Right ventricle myocardium inferior (tissue), 1 donor: ENCODE measurements around the gene DDR1. TPM values are rescaled to one million over a fixed set of nuclear protein-coding genes. Genes with fewer than 3 reads are reported as not detected.
"Not testable (repeated sequence)": the region's sequence is repeated elsewhere in the genome, so short reads cannot be mapped to it uniquely, and the experiment has no call there.

Experiments used
- ATAC-seq: fragments of 200-7000 bp; cut with Tn5 transposase; one replicate; pipeline ENCODE4 v1.9.1; 2020; ENCODE audit warnings: mild to moderate bottlenecking, moderate library complexity
- DNase-seq: peaks from one replicate; pipeline ENCODE4 v3.0.0; 2021; ENCODE audit errors: missing footprints
- intact Hi-C: fragments of 100-400 bp; cut with DNase I; formaldehyde crosslinking; loops from one replicate; pipeline ENCODE4 v1.11.0; 2022
- total RNA-seq: library from RNA; stranded (reverse); fragmentation: NEBNext Ultra II Directional; extraction: Animal tissue kit (Norgen Biotek cat#: 25700); gene quantifications from one replicate; pipeline ENCODE4 v1.2.1, GENCODE V29; 2021
- donor health status: DM: no; HTN: yes; CAD: no; lungs with severe emphysema.

The DDR1 gene
- total RNA-seq, 1 donor from 2014 or later = 32.5 TPM

GRCh38 chr6:30907758-30908591 lies 23.7 kb downstream of the DDR1 start, which contains the start of gene GTF2H4:
TSS of gene GTF2H4 (plus strand) at chr6:30908207.
- intact Hi-C loops = no loop called here
- DNase-seq = peak; percentile 97
- peak; percentile 99 for ATAC-seq

DNA sequence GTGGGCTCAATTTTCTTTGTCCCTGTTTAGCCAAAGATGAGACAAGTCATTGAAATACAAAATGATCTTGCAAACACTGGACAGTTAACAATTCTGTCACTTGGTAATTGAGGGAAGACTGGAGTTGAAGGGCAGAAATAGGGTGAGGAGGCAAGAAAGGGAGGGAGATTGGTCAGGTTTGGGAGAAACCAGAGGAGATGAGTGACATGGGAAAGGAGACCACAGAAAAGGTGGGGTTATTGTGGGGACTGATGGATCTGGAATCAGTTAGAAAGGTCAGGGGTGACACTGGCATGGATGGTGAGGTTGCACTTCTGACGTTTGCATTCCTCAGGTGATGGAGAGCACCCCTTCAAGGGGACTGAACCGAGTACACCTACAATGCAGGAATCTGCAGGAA lies 24.4 kb downstream of the DDR1 start:
- intact Hi-C loops = no loop called here
- ATAC-seq (no peak), DNase-seq (no peak)

- ATAC-seq, intact Hi-C loops: not testable (repeated sequence)
- DNase-seq = peak; percentile 59
Observed at GRCh38 chr6:30910473-30910872, 26.2 kb downstream of the DDR1 start.

DNA sequence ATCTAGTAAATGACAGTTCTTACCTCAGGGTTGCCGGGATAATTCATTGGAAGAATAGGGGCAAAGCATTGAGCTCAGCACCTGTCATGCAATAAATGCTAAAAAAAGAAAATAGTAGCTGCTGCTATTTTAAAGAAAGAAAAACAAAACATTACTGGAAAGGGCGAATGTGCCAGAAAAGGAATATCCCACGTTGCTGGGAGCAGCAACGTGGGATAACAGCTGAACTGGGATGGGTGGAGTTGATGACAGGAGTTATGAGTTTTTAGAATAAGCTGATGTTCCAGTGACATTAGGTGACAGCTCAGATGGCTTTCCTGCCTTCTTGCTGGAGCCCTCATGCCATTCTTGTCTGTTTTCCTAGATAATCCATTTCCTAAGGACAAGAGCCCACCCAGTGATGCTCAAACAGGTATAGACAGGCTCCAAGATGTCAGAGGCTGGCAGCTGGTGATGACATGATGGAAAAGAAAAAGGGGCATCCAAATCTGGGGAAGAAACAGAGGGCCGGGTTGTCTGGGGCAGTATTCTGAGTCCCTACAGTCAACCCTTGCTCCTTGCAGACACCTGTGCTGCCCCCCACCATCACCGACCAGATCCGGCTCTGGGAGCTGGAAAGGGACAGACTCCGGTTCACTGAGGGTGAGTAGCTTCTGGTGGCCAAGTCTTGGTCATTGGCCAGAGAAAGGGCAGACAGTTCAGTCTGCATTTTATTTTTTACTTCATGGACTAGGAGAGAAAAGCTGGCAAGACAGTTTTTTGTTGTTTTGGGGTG lies 28.6 kb downstream of the DDR1 start:
- DNase-seq = no peak
- no peak for ATAC-seq
- intact Hi-C loops = no loop called here

DNA sequence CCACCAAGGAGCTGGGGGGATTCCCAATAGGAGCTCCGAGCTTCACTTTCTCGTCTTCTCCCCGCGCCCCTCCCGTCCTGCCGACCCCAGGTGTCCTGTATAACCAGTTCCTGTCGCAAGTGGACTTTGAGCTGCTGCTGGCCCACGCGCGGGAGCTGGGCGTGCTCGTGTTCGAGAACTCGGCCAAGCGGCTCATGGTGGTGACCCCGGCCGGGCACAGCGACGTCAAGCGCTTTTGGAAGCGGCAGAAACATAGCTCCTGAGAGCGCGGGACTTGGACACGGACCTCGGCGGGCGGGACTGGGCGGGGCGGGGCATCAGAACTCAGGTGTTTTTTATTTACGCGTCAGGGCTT lies 29.4 kb downstream of the DDR1 start:
- ATAC-seq (peak; percentile 37), DNase-seq (no peak)
- intact Hi-C loops = loop anchor here (1.0 to 2.0 kb wide), 2 partner anchors 129 to 155 kb away; no protein-coding TSS in a partner anchor

- intact Hi-C loops = loop anchor here (1.0 to 2.0 kb wide), 2 partner anchors 129 to 154 kb away; no protein-coding TSS in a partner anchor
- ATAC-seq (peak; percentile 98), DNase-seq (peak; percentile 94)
Observed at GRCh38 chr6:30914076-30914853, 29.9 kb downstream of the DDR1 start, which contains the start of gene VARS2. TSS of gene VARS2 (plus strand) at chr6:30914238. CDS start at chr6:30914837, 599 bp downstream.

- intact Hi-C loops = loop anchor here (1.0 to 2.0 kb wide), 2 partner anchors 128 to 153 kb away; no protein-coding TSS in a partner anchor
- ATAC-seq (peak; percentile 3), DNase-seq (no peak)
Observed at GRCh38 chr6:30914854-30915590, 30.7 kb downstream of the DDR1 start.

DNA sequence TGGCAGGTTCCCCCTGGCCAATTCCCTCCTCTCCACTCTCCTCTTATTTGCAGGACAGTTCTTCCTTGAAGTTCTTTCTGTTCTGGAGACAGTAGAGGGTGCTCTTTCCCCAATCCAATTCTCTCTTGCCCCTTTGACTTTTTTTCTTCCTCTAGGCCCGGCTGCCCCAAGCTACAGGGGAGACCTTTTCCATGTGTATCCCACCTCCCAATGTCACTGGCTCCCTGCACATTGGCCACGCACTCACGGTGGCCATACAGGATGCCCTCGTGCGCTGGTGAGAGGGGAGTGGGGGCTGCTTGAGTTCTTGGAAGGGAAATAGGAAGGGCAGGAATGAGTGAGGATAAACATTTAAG lies 31.2 kb downstream of the DDR1 start:
- intact Hi-C loops = loop anchor here (2.0 kb wide), 1 partner anchor 127 kb away; no protein-coding TSS in a partner anchor
- ATAC-seq = peak; percentile 43
- no peak for DNase-seq

GRCh38 chr6:30917041-30917440 lies 32.7 kb downstream of the DDR1 start:
- ATAC-seq (no peak), DNase-seq (no peak)
- intact Hi-C loops = no loop called here

DNA sequence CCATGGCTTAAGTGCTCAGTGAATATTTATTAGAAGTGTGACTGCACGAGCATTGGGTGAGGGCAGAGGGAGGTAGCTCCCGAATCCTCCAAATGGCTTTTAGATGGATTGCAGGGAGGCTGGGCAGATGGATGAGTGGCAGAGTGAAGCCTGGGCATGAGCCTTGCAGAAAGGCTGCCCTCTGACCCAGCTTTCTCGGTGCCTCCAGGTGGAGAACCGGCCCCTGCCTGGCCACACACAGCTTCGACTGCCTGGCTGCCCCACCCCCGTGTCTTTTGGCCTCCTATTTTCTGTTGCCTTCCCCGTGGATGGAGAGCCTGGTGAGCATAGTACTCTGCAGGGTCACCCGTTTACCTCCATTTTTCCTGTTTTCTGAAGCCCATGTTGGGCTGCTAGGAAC lies 33.2 kb downstream of the DDR1 start:
- ATAC-seq = no peak
- intact Hi-C loops = no loop called here
- DNase-seq = no peak

GRCh38 chr6:30918670-30919069 lies 34.4 kb downstream of the DDR1 start:
- intact Hi-C loops = no loop called here
- ATAC-seq = no peak
- no peak for DNase-seq

GRCh38 chr6:30922447-30922852 lies 38.1 kb downstream of the DDR1 start:
- DNase-seq (no peak), ATAC-seq (no peak)
- intact Hi-C loops = no loop called here

- intact Hi-C loops, DNase-seq: not testable (repeated sequence)
- peak; percentile 51 for ATAC-seq
Observed at GRCh38 chr6:30924040-30924627, 39.8 kb downstream of the DDR1 start.

DNA sequence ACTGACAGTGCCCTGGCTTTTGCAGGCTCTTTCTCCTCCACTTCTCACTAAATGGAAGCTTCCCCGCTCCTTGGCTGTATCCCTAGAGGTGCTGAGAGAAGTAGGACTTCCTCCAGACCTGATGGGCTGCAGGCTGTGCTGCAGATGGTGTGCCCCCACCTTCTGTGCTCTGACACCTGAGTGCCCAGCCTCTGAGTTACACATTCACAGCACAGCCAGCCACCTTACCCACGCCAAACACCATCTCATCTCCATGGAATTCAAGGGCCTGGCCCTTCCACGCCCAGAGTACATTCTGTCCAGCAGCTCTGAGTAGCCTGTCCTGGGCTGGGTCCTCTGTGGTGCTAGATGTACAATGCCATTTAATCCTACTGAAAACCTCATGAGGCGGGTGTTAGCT lies 42.3 kb downstream of the DDR1 start:
- intact Hi-C loops = no loop called here
- DNase-seq = no peak
- ATAC-seq = peak; percentile 73

- intact Hi-C loops, DNase-seq, ATAC-seq: not testable (repeated sequence)
Observed at GRCh38 chr6:30927080-30927479, 42.8 kb downstream of the DDR1 start.

GRCh38 chr6:30928677-30929076 lies 44.4 kb downstream of the DDR1 start:
- ATAC-seq = no peak

DNA sequence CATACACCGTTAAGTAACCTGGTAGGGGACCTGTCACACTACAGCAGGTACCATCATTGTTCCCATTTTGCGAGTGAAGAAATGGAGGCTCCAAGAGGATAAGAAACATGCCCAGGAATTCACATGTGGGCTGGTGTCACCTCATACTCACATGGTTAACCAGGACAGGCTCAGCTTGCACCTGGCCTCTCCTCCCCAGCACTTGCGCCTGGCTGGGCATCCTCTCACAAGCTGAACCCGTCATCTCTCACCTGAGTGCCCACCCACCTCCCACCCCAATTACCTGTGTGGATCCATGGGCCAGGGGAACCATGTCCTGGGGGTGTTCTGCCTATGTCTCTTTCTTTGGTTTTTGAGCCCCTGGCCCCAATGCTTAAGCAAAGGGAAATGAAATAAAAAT lies 46.2 kb downstream of the DDR1 start:
- ATAC-seq (no peak), DNase-seq (no peak)
- intact Hi-C loops = no loop called here

More at GRCh38 chr6:30928677-30929076, 44.4 kb downstream of the DDR1 start:
- no peak for DNase-seq
- intact Hi-C loops = no loop called here

DNA sequence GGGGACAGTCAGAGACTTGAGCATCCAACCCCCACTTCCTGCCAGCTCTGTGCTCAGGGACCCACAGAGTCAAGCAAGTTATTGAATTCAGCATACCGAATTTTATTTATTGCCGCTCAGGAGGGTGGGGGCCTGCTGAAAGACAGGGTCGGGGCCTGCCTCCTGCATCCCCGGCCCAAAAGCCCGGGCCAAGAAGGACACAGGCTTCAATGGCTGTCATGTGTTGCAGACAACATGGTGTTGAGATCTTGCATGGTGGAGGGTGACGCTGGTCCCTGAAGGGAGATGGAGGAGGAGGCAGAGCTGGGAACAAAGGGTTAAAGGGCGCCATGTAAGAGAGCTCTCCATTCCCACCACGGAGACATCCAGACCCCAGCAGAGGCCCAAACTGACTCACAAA lies 47.0 kb downstream of the DDR1 start:
- intact Hi-C loops = no loop called here
- no peak for DNase-seq
- no peak for ATAC-seq
